ENCODE results near the gene CNIH3.

The CNIH3 gene

DNA sequence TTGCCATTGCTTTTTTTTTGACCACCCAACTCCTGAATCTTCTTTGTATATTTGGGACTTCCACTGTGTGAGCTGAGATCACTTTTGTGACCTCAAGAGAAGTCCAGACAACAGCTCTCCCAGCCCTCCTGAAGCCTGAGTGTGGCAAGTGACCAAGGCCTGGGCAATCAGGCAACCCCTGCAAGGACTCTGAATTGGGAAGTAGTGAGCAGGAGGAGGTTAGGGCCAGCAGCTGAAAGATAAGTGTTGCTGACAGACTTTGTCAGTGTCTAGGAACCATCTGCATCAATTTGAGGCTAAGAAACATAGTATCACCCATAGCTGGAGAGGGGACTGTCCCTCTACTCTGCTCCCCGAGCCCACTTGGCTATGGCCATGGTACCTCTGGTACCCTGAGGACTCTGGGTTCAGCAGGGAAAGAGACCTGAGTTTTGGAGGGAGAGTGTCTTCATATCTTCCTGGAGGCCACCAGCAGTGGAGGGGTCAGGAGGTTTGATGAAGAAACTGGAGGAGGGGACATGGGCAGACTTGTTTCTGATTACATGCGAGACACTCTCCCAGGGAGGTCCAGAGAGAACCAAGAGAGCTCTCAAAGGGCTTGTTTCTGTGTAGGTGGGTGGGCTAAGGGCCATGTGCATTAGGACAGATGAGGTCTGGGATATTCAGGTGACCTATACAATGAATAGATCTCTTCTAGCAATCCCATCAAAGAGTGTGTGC is 166.3 kb downstream of the CNIH3 start:
- FAIRE-seq = no peak

DNA sequence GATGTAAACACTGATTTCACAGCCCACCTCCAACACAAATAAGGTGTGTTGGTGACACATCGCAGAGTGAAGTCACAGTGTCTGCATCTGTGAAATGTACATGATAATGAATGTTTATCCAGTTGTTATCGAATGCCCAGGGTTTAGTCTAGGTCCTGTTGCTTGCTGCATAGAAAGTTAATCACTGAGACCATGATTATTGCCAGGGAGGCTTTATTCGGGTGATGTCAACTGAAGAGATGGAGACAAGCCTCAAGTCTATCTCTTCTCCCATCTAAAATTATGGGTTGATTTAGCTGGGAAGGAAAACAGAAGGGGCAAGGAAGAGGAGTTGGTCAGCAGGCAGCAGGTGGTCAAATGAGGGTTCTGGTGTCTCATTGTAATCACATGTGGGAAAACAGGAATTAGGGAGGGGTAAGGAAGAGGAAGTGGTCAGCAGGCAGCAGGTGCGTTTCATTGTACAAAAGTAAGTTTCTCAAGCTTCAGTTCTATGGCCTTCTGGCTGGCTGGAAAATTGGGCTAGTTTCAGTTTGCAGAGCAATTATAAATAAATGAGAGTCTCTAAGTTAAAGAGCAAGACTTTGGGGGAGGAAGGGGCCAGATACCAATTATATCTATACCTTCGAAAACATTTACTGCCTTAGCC is 167.0 kb downstream of the CNIH3 start:
- FAIRE-seq = no peak

GRCh38 chr1:224784265-224785039 is 168.3 kb downstream of the CNIH3 start:
- FAIRE-seq = no peak

- FAIRE-seq = no peak
Measured at GRCh38 chr1:224785040-224785328, 168.9 kb downstream of the CNIH3 start.

DNA sequence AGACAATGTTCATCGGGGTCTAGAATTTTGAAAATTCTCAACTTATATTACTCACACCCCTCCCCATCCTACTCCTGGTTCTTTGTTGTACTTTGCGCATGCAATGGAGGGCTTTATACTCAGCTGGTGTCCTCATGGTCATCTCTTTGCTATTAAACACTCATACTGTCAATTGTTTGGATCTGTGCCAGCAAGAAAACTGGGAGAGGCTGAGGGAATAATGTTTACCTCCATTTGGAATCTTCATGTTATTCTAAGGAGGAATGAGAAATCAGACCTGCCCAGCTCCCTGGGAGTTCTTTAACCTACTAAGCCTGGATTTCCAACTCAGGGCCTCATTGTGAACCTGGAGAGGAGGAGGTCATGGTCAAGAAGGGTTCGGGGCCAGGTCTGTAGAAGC is 169.5 kb downstream of the CNIH3 start:
- no peak for FAIRE-seq

GRCh38 chr1:224786533-224787250 is 170.6 kb downstream of the CNIH3 start:
- FAIRE-seq = no peak

DNA sequence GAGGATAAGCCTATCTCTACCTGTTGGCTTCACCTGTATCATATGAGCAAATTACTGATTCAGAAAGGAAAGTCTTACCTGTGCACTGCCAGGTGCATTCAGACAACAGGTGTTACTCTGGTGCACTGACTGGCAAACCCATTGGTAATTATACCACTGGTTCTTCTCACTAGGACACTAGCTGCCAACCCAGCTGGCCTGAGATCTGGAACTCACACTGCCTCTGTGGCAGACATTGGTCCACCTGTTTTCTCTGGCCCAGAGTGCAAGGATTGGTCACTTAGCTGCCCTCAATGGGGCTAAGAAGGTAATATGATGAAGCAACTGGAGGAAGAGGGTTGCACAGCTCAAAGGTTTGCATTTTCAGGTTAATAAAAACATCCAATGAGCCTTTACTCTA is 173.2 kb downstream of the CNIH3 start:
- no peak for FAIRE-seq

Data from G401.6 (cell line).